Hematopoietic multipotent progenitor cell treated with erythropoietin and hydrocortisone succinate and interleukin-3 and kit ligand, for 4 days (in vitro differentiated cells): ENCODE measurements around the gene ABHD18.
"Not testable (repeated sequence)": the region's sequence is repeated elsewhere in the genome, so short reads cannot be mapped to it uniquely, and the experiment has no call there.

ENCODE experiments used
- DNase-seq: peaks from one replicate; pipeline ENCODE4 v3.0.0-alpha.2; 2015

The ABHD18 gene

GRCh38 chr4:127965062-127965802, at the start of gene ABHD18, which contains the start of gene MFSD8:
ABHD18 (plus strand) TSS chr4:127965406; CDS start chr4:127982956, 17,550 bp downstream.
MFSD8 (minus strand) TSS chr4:127965173; CDS start chr4:127965133, 40 bp downstream.
- peak; percentile 100 for DNase-seq

GRCh38 chr4:127916512-127916911, 48.7 kb upstream of the ABHD18 start:
- no peak for DNase-seq

- no peak for DNase-seq
Observed at GRCh38 chr4:127917151-127917550, 48.1 kb upstream of the ABHD18 start.

GRCh38 chr4:127920521-127920920, 44.7 kb upstream of the ABHD18 start:
- DNase-seq = no peak

- no peak for DNase-seq
Observed at GRCh38 chr4:127922226-127922625, 43.0 kb upstream of the ABHD18 start.

- DNase-seq = not testable (repeated sequence)
Observed at GRCh38 chr4:127925720-127926119, 39.5 kb upstream of the ABHD18 start.

GRCh38 chr4:127930175-127930574, 35.0 kb upstream of the ABHD18 start:
- DNase-seq = no peak

- not testable (repeated sequence) for DNase-seq
Observed at GRCh38 chr4:127931836-127932235, 33.4 kb upstream of the ABHD18 start.

- no peak for DNase-seq
Observed at GRCh38 chr4:127936974-127937373, 28.2 kb upstream of the ABHD18 start.

- no peak for DNase-seq
Observed at GRCh38 chr4:127957105-127957504, 8.1 kb upstream of the ABHD18 start.

GRCh38 chr4:127959794-127960193, 5.4 kb upstream of the ABHD18 start:
- no peak for DNase-seq

- peak; percentile 27 for DNase-seq
Observed at GRCh38 chr4:127963633-127964398, 1.4 kb upstream of the ABHD18 start.

GRCh38 chr4:127964426-127965061, 662 bp upstream of the ABHD18 start:
- not testable (repeated sequence) for DNase-seq

GRCh38 chr4:127965803-127966175, 583 bp downstream of the ABHD18 start:
- peak; percentile 71 for DNase-seq

GRCh38 chr4:127967141-127967775, 2.1 kb downstream of the ABHD18 start:
- DNase-seq = no peak

- peak; percentile 72 for DNase-seq
Observed at GRCh38 chr4:127968586-127968985, 3.4 kb downstream of the ABHD18 start.

- DNase-seq = not testable (repeated sequence)
Observed at GRCh38 chr4:127970925-127971324, 5.7 kb downstream of the ABHD18 start.

GRCh38 chr4:127975121-127975770, 10.0 kb downstream of the ABHD18 start:
- peak; percentile 19 for DNase-seq

- no peak for DNase-seq
Observed at GRCh38 chr4:127978930-127979329, 13.7 kb downstream of the ABHD18 start.

- DNase-seq = no peak
Observed at GRCh38 chr4:127982445-127982844, 17.2 kb downstream of the ABHD18 start.

GRCh38 chr4:127985989-127986388, 20.8 kb downstream of the ABHD18 start:
- peak; percentile 26 for DNase-seq

GRCh38 chr4:127988638-127989037, 23.4 kb downstream of the ABHD18 start:
- peak; percentile 20 for DNase-seq
